Measurements from ENCODE around the gene PLCH1. TPM values are rescaled to one million over a fixed set of nuclear protein-coding genes. Genes with fewer than 3 reads are reported as not detected.

The PLCH1 gene
- total and polyA plus RNA-seq, 2 experiments from 2014 or later: 8.1 to 25.3 TPM

- TF ChIP-seq, protein P1, sequence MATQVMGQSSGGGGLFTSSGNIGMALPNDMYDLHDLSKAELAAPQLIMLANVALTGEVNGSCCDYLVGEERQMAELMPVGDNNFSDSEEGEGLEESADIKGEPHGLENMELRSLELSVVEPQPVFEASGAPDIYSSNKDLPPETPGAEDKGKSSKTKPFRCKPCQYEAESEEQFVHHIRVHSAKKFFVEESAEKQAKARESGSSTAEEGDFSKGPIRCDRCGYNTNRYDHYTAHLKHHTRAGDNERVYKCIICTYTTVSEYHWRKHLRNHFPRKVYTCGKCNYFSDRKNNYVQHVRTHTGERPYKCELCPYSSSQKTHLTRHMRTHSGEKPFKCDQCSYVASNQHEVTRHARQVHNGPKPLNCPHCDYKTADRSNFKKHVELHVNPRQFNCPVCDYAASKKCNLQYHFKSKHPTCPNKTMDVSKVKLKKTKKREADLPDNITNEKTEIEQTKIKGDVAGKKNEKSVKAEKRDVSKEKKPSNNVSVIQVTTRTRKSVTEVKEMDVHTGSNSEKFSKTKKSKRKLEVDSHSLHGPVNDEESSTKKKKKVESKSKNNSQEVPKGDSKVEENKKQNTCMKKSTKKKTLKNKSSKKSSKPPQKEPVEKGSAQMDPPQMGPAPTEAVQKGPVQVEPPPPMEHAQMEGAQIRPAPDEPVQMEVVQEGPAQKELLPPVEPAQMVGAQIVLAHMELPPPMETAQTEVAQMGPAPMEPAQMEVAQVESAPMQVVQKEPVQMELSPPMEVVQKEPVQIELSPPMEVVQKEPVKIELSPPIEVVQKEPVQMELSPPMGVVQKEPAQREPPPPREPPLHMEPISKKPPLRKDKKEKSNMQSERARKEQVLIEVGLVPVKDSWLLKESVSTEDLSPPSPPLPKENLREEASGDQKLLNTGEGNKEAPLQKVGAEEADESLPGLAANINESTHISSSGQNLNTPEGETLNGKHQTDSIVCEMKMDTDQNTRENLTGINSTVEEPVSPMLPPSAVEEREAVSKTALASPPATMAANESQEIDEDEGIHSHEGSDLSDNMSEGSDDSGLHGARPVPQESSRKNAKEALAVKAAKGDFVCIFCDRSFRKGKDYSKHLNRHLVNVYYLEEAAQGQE (IDR thresholded peaks at IDR 0.05; ENCODE audit: unreplicated experiment): no peak
These were observed 46.3 kb upstream of the PLCH1 start (continued) for GRCh38 chr3:155791190-155791589.

- Mint-ChIP-seq H3K36me3 (ENCODE audit: low read depth) (peaks cover 27% of the 10 kb centered on the region), H3K4me1 (peaks cover 14% of the 10 kb centered on the region), H3K27me3 (ENCODE audit: insufficient read depth, low read depth, poor library complexity) (peaks cover 3% of the 10 kb centered on the region), H3K27ac (peak overlapping the region; percentile 91; the same call in 1 of the 2 replicates), H3K9me3 (no peaks in the 10 kb centered on the region), H3K4me3 (no peak overlapping the region)
- Histone ChIP-seq H3K4me1 (ENCODE audit: insufficient read depth) (peaks cover 11% of the 10 kb centered on the region; the same call in 1 of the 2 replicates), H2AFZ (no peak overlapping the region), H3K9me2 (ENCODE audit: insufficient read depth) (peaks cover 11% of the 10 kb centered on the region), H3K27ac (ENCODE audit: low read depth) (peak overlapping the region; percentile 53; the same call in 1 of the 2 replicates), H4K20me1 (replicated peaks; ENCODE audit: insufficient read depth) (no peaks in the 10 kb centered on the region), H3K27me3 (ENCODE audit: insufficient read depth) (no peaks in the 10 kb centered on the region), H3K36me3 (ENCODE audit: insufficient read depth) (no peaks in the 10 kb centered on the region), H3F3A (replicated peaks; ENCODE audit: low read depth) (no peaks in the 10 kb centered on the region), H3K4me3 (no peak overlapping the region), H3K79me2 (replicated peaks; ENCODE audit: insufficient read depth) (0 out of 2 replicates have a peak, but pooled peaks cover 3% of the 10 kb centered on the region), H3K4me2 (no peak overlapping the region; the same call in 1 of the 2 replicates)
- ATAC-seq (peak; percentile 26; the same call in 2 of the 3 replicates), DNase-seq (ENCODE audit: low spot score) (peak; percentile 6)
- TF ChIP-seq NANOG (IDR thresholded peaks at IDR 0.05; ENCODE audit: borderline replicate concordance): no peak
These were observed 45.5 kb upstream of the PLCH1 start for GRCh38 chr3:155790272-155790925.

GRCh38 chr3:155785662-155786295 is 40.9 kb upstream of the PLCH1 start:
- peaks cover 5% of the 10 kb centered on the region for H3K9me3 Mint-ChIP-seq
- no peak overlapping the region for H3K4me3 Mint-ChIP-seq
- H3K4me1 Mint-ChIP-seq: peaks cover 9% of the 10 kb centered on the region
- H3K27me3 Mint-ChIP-seq (ENCODE audit: insufficient read depth, low read depth, poor library complexity): no peaks in the 10 kb centered on the region
- H3K4me2 ChIP-seq: no peak overlapping the region
- H3K27ac ChIP-seq (ENCODE audit: low read depth): peak overlapping the region; percentile 41; the same call in 1 of the 2 replicates
- no peak overlapping the region for H3K27ac Mint-ChIP-seq
- peaks cover 24% of the 10 kb centered on the region for H3K36me3 Mint-ChIP-seq (ENCODE audit: low read depth)
- ATAC-seq (no peak), DNase-seq (ENCODE audit: low spot score) (no peak)
- H2AFZ ChIP-seq: no peak overlapping the region
- peaks cover 2% of the 10 kb centered on the region; the same call in 1 of the 2 replicates for H3K9me2 ChIP-seq (ENCODE audit: insufficient read depth)
- no peaks in the 10 kb centered on the region for H3K36me3 ChIP-seq (ENCODE audit: insufficient read depth)
- no peaks in the 10 kb centered on the region for H3K27me3 ChIP-seq (ENCODE audit: insufficient read depth)
- peaks cover 9% of the 10 kb centered on the region; the same call in 1 of the 2 replicates for H3K4me1 ChIP-seq (ENCODE audit: insufficient read depth)
- TF ChIP-seq ZNF114 (CRISPR knock-in tag; IDR thresholded peaks at IDR 0.05) (no peak), POLR2AphosphoS5 (IDR thresholded peaks at IDR 0.05; ENCODE audit: low read depth) (no peak), JUNB (IDR thresholded peaks at IDR 0.05; ENCODE audit: unreplicated experiment) (no peak), EZH2phosphoT487 (IDR thresholded peaks at IDR 0.05; ENCODE audit: unreplicated experiment) (no peak), ETS1 (IDR thresholded peaks at IDR 0.05) (no peak), ZNF331 (CRISPR knock-in tag; IDR thresholded peaks at IDR 0.05; ENCODE audit: low read depth) (no peak)
- TF ChIP-seq, protein P1 (IDR thresholded peaks at IDR 0.05; ENCODE audit: unreplicated experiment): no peak
- no peak overlapping the region for H3K4me3 ChIP-seq
- 0 out of 2 replicates have a peak, but pooled peaks cover 3% of the 10 kb centered on the region for H3K79me2 ChIP-seq (replicated peaks; ENCODE audit: insufficient read depth)
- no peaks in the 10 kb centered on the region for H3F3A ChIP-seq (replicated peaks; ENCODE audit: low read depth)
- H4K20me1 ChIP-seq (replicated peaks; ENCODE audit: insufficient read depth): no peaks in the 10 kb centered on the region
